Measurements from ENCODE around the gene ADAM22.

The ADAM22 gene

GRCh38 chr7:88109612-88110011, 175.6 kb downstream of the ADAM22 start (continued):
- TF ChIP-seq ZBTB49 (tag by site-specific recombination; IDR thresholded peaks at IDR 0.05; ENCODE audit: low read depth), result no peak
- TF ChIP-seq ZNF280D (tag by site-specific recombination; IDR thresholded peaks at IDR 0.05), result no peak

GRCh38 chr7:88111140-88111743, 177.2 kb downstream of the ADAM22 start:
- POLR2A ChIA-PET, result no interaction called here
- 0 out of 2 replicates have a peak, but pooled peaks have one; percentile 43 for TF ChIP-seq ZBTB21 (tag by site-specific recombination; IDR thresholded peaks at IDR 0.05)
- no peak for TF ChIP-seq ZBTB10 (tag by site-specific recombination; IDR thresholded peaks at IDR 0.05)
- peak; percentile 77 for TF ChIP-seq ZNF629 (tag by site-specific recombination; IDR thresholded peaks at IDR 0.05)
- TF ChIP-seq ZNF654 (tag by site-specific recombination; IDR thresholded peaks at IDR 0.05; ENCODE audit: low read depth), result peak; percentile 82
- H3K4me3 ChIP-seq (ENCODE audit: low read depth, low read length), result no peak overlapping the region

GRCh38 chr7:88111954-88112471, 178.0 kb downstream of the ADAM22 start:
- peaks cover 3% of the 10 kb centered on the region for H3K4me1 ChIP-seq (ENCODE audit: control insufficient read depth, insufficient read depth, low read length)
- no peak overlapping the region for H3K27ac ChIP-seq (ENCODE audit: extremely low read depth, low read depth, low read length)
- no peaks in the 10 kb centered on the region for H3K36me3 ChIP-seq (ENCODE audit: control insufficient read depth in 2 of 2, insufficient read depth in 1 of 2, low read length in 2 of 2)
- no peaks in the 10 kb centered on the region for H3K9me3 ChIP-seq (ENCODE audit: control insufficient read depth, insufficient read depth, low read depth, low read length)
- TF ChIP-seq ZNF169 (tag by site-specific recombination; IDR thresholded peaks at IDR 0.05) (no peak), ZNF24 (tag by site-specific recombination; IDR thresholded peaks at IDR 0.05) (no peak), MYNN (tag by site-specific recombination; IDR thresholded peaks at IDR 0.05; ENCODE audit: borderline replicate concordance) (no peak), ZNF214 (tag by site-specific recombination; IDR thresholded peaks at IDR 0.05; ENCODE audit: borderline replicate concordance) (no peak), ZBTB6 (tag by site-specific recombination; IDR thresholded peaks at IDR 0.05) (no peak), ZNF114 (tag by site-specific recombination; IDR thresholded peaks at IDR 0.05) (no peak)
- ChIA-PET CTCF (interaction anchor here (0.6 to 2.7 kb wide), 17 partner anchors 11 to 800 kb away, joined by 3 to 20 read pairs (median 4); no protein-coding TSS in a partner anchor), POLR2A (no interaction called here)
- H3K4me3 ChIP-seq (ENCODE audit: low read depth, low read length), result no peak overlapping the region

More at GRCh38 chr7:88111140-88111743, 177.2 kb downstream of the ADAM22 start:
- Histone ChIP-seq H3K36me3 (ENCODE audit: control insufficient read depth in 2 of 2, insufficient read depth in 1 of 2, low read length in 2 of 2) (no peaks in the 10 kb centered on the region), H3K27ac (ENCODE audit: extremely low read depth, low read depth, low read length) (no peak overlapping the region), H3K9me3 (ENCODE audit: control insufficient read depth, insufficient read depth, low read depth, low read length) (no peaks in the 10 kb centered on the region), H3K4me1 (ENCODE audit: control insufficient read depth, insufficient read depth, low read length) (peaks cover 2% of the 10 kb centered on the region)
- CTCF ChIA-PET, result interaction anchor here (0.5 to 2.7 kb wide), 17 partner anchors 13 to 1243 kb away, joined by 3 to 20 read pairs (median 3); no protein-coding TSS in a partner anchor

Data from HEK293 (cell line).